A549 (cell line): ENCODE data around the gene CRTC2. TPM values are rescaled to one million over a fixed set of nuclear protein-coding genes. Genes with fewer than 3 reads are reported as not detected.

Experiments used
- ATAC-seq, 2 experiments: fragments of 200-7000 bp in 1 of 2; fragments of >200 bp in 1 of 2; cut with Nextera tagmentation in 1 of 2; cut with Tn5 transposase in 1 of 2; 3 replicates each; pipeline versions ENCODE4 v1.8.0 to v1.9.1; 2018 to 2020; ENCODE audit warnings: mild to moderate bottlenecking in 1 of 2, moderate library complexity in 1 of 2
- CTCF ChIA-PET: fragments of 300-600 bp; sonication (Branson Sonifier 250); formaldehyde crosslinking; extraction: SDS; loops from one replicate; lab custom pipeline; 2021; ENCODE audit warnings: antibody characterized with exemption, inconsistent platforms; lab: Yijun Ruan, JAX
- POLR2A ChIA-PET: fragments of 350-600 bp; formaldehyde crosslinking; extraction: SDS; loops from one replicate; lab custom pipeline; 2021; ENCODE audit warnings: antibody characterized with exemption, inconsistent platforms; lab: Yijun Ruan, JAX
- DNase-seq, 2 experiments: peaks; one replicate each; pipeline versions ENCODE4 v3.0.0 to v3.0.0-alpha.2; 2011 to 2016; ENCODE audit warnings: low read depth in 1 of 2, low spot score in 1 of 2
- FAIRE-seq: peaks from 2 replicates; lab custom pipeline; 2011; peaks lifted over from hg19 to GRCh38; lab: Jason Lieb, UNC
- H3K27ac ChIP-seq, 2 experiments: fragments of >200 bp; sonication (Bioruptor Twin); formaldehyde crosslinking; 3 replicates each; pipeline ENCODE4 v1.5.1; 2016 to 2017
- H3K4me1 ChIP-seq: fragments of >200 bp; sonication (Bioruptor Twin); formaldehyde crosslinking; 3 replicates; pipeline ENCODE4 v1.6.1; 2016
- H3K4me2 ChIP-seq: fragments of >200 bp; sonication (Bioruptor Twin); formaldehyde crosslinking; 3 replicates; pipeline ENCODE4 v1.6.1; 2016
- H3K4me3 ChIP-seq: fragments of >200 bp; sonication (Bioruptor Twin); formaldehyde crosslinking; 3 replicates; pipeline ENCODE4 v1.5.1; 2016
- H3K9me3 ChIP-seq: fragments of >200 bp; sonication (Bioruptor Twin); formaldehyde crosslinking; 3 replicates; pipeline ENCODE4 v1.6.1; 2016
- BHLHE40 ChIP-seq: IDR thresholded peaks from 2 replicates; pipeline ENCODE4 v1.6.1; 2012; ENCODE audit warnings: low read depth, low read length, inconsistent platforms
- CEBPB ChIP-seq, 2 experiments: fragments of >200 bp in 1 of 2; sonication (Bioruptor Twin) in 1 of 2; formaldehyde crosslinking in 1 of 2; IDR thresholded peaks; 2 replicates each; pipeline ENCODE4 v1.6.1; 2012 to 2016
- ESRRA ChIP-seq: fragments of 150-350 bp; IDR thresholded peaks from 2 replicates; pipeline ENCODE4 v1.6.1; 2014; ENCODE audit warnings: mild to moderate bottlenecking, low read length, borderline replicate concordance
- FOSL2 ChIP-seq, 2 experiments: fragments of 450-650 bp in 1 of 2; fragments of >200 bp in 1 of 2; sonication (Bioruptor Twin) in 1 of 2; formaldehyde crosslinking; IDR thresholded peaks; 2 replicates each; pipeline versions ENCODE4 v1.5.0 to v1.6.1; 2016 to 2020; ENCODE audit warnings: mild to moderate bottlenecking in 1 of 2, moderate library complexity in 1 of 2
- HOXB5 ChIP-seq: fragments of 250-450 bp; sonication (Bioruptor Pico); IDR thresholded peaks from 2 replicates; pipeline ENCODE4 v1.5.0; 2020; ENCODE audit warnings: mild to moderate bottlenecking, moderate library complexity
- JUN ChIP-seq, 2 experiments: fragments of >200 bp; sonication (Bioruptor Twin); formaldehyde crosslinking; IDR thresholded peaks; 2 replicates in 1 of 2; 3 replicates in 1 of 2; pipeline ENCODE4 v1.6.1; 2016 to 2017
- POLR2A ChIP-seq: IDR thresholded peaks from 2 replicates; pipeline ENCODE4 v1.6.1; 2012; ENCODE audit warnings: mild to moderate bottlenecking, low read length
- POLR2AphosphoS2 ChIP-seq: conservative IDR thresholded peaks from 2 replicates; pipeline ENCODE4 v1.6.1; 2012; ENCODE audit warnings: low read length, improper control_type of control experiment, inconsistent platforms
- RARB ChIP-seq: fragments of 250-450 bp; sonication (Bioruptor Pico); IDR thresholded peaks from 2 replicates; pipeline ENCODE4 v1.8.0; 2021; ENCODE audit warnings: mild to moderate bottlenecking, moderate library complexity
- RCOR1 ChIP-seq: fragments of 150-350 bp; IDR thresholded peaks from 2 replicates; pipeline ENCODE4 v1.6.1; 2014; ENCODE audit warnings: antibody characterized with exemption, low read length, low read depth
- REST ChIP-seq: fragments of 200-600 bp; sonication (generic); IDR thresholded peaks from 2 replicates; pipeline ENCODE4 v1.6.1; 2016; ENCODE audit warnings: antibody characterized with exemption, mild to moderate bottlenecking, moderate library complexity
- ZNF302 ChIP-seq: fragments of 250-450 bp; sonication (Bioruptor Pico); IDR thresholded peaks from 2 replicates; pipeline ENCODE4 v1.9.0; 2021; ENCODE audit warnings: inconsistent platforms, mild to moderate bottlenecking, moderate library complexity
- WGBS: methylation state at CpG from one replicate; pipeline ENCODE4 v1.1.6; 2017; ENCODE audit errors: missing lambda C conversion rate; 5-methylcytosine and 5-hydroxymethylcytosine counted together
- polyA plus RNA-seq, 4 experiments: library from polyadenylated mRNA; depleted of rRNA in 3 of 4; stranded (reverse); fragments of >200 nt; fragmentation: RNase III in 1 of 4; extraction: RNeasy Plus Mini Kit Qiagen cat#74134 plus additional on column Dnase treatment in 1 of 4; gene quantifications; 2 replicates in 3 of 4; 3 replicates in 1 of 4; pipeline ENCODE4 v1.2.3, GENCODE V29; 2011 to 2017
- TF ChIP-seq, protein P1 (sequence below): fragments of >200 bp; sonication (Bioruptor Twin); formaldehyde crosslinking; IDR thresholded peaks from 3 replicates; pipeline ENCODE4 v1.5.1; 2016
- TF ChIP-seq, protein P2 (sequence below): fragments of 450-650 bp; IDR thresholded peaks from 2 replicates; pipeline ENCODE4 v1.6.1; 2014; ENCODE audit warnings: antibody characterized with exemption

Gene CRTC2
- polyA plus RNA-seq, 2 of the 4 experiments (the other 2 are of a cell fraction): 19.7 to 22.3 TPM

GRCh38 chr1:153932156-153933131, 26.0 kb downstream of the CRTC2 start:
- ATAC-seq (no peak), DNase-seq (no peak), FAIRE-seq (no peak)
- ChIA-PET CTCF (interaction anchor here (0.6 to 6.1 kb wide), 4 partner anchors 13 to 136 kb away, joined by 3 to 39 read pairs (median 4); partner anchors contain the start of gene DENND4B), POLR2A (no interaction called here)
- no peak overlapping the region for H3K4me3 ChIP-seq
- no peak overlapping the region for H3K4me2 ChIP-seq
- no peaks in the 10 kb centered on the region for H3K9me3 ChIP-seq
- WGBS: 95% methylated on average over 17 of the region's 18 CpGs
- no peak overlapping the region for H3K27ac ChIP-seq
- TF ChIP-seq JUN (IDR thresholded peaks at IDR 0.05) (no peak), RCOR1 (no peak)
- TF ChIP-seq, protein P1, sequence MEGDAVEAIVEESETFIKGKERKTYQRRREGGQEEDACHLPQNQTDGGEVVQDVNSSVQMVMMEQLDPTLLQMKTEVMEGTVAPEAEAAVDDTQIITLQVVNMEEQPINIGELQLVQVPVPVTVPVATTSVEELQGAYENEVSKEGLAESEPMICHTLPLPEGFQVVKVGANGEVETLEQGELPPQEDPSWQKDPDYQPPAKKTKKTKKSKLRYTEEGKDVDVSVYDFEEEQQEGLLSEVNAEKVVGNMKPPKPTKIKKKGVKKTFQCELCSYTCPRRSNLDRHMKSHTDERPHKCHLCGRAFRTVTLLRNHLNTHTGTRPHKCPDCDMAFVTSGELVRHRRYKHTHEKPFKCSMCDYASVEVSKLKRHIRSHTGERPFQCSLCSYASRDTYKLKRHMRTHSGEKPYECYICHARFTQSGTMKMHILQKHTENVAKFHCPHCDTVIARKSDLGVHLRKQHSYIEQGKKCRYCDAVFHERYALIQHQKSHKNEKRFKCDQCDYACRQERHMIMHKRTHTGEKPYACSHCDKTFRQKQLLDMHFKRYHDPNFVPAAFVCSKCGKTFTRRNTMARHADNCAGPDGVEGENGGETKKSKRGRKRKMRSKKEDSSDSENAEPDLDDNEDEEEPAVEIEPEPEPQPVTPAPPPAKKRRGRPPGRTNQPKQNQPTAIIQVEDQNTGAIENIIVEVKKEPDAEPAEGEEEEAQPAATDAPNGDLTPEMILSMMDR: no peak
- TF ChIP-seq, protein P2, sequence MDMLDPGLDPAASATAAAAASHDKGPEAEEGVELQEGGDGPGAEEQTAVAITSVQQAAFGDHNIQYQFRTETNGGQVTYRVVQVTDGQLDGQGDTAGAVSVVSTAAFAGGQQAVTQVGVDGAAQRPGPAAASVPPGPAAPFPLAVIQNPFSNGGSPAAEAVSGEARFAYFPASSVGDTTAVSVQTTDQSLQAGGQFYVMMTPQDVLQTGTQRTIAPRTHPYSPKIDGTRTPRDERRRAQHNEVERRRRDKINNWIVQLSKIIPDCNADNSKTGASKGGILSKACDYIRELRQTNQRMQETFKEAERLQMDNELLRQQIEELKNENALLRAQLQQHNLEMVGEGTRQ: no peak
- H3K4me1 ChIP-seq: no peaks in the 10 kb centered on the region

GRCh38 chr1:153929981-153930948, 28.1 kb downstream of the CRTC2 start:
- 92% methylated on average over 14 of the region's 14 CpGs for WGBS
- DNase-seq (peak in 1 of 2 experiments; percentile 39), FAIRE-seq (no peak), ATAC-seq (peak; percentile 63 to 70; a peak in 5 of 6 replicates)
- H3K4me1 ChIP-seq: no peaks in the 10 kb centered on the region
- no peak overlapping the region for H3K4me3 ChIP-seq
- no peak overlapping the region for H3K4me2 ChIP-seq
- H3K27ac ChIP-seq: no peak overlapping the region
- ChIA-PET CTCF (interaction anchor here (0.6 to 6.1 kb wide), 6 partner anchors 7 to 133 kb away, joined by 3 to 39 read pairs (median 3); partner anchors contain the start of gene DENND4B), POLR2A (interaction anchor here (1.4 kb wide), 1 partner anchor 16 kb away, joined by 5 read pairs; the partner anchor contains the start of gene DENND4B)
- TF ChIP-seq CEBPB (IDR thresholded peaks at IDR 0.05) (no peak), FOSL2 (IDR thresholded peaks at IDR 0.05) (no peak), FOSL2 (CRISPR knock-in tag; IDR thresholded peaks at IDR 0.05) (no peak), HOXB5 (CRISPR knock-in tag) (no peak), JUN (IDR thresholded peaks at IDR 0.05) (no peak), POLR2AphosphoS2 (no peak), POLR2A (no peak), ESRRA (no peak), BHLHE40 (no peak), RARB (CRISPR knock-in tag) (no peak), ZNF302 (CRISPR knock-in tag) (no peak), REST (no peak)
- no peaks in the 10 kb centered on the region for H3K9me3 ChIP-seq
